ENCODE results near the gene CLIP2. TPM values are rescaled to one million over a fixed set of nuclear protein-coding genes. Genes with fewer than 3 reads are reported as not detected.
A peak's percentile ranks its signal among the peaks of the same experiment; 100 is the strongest.

The CLIP2 gene
- total RNA-seq, 1 donor from 2014 or later, result 24.3 TPM

DNA sequence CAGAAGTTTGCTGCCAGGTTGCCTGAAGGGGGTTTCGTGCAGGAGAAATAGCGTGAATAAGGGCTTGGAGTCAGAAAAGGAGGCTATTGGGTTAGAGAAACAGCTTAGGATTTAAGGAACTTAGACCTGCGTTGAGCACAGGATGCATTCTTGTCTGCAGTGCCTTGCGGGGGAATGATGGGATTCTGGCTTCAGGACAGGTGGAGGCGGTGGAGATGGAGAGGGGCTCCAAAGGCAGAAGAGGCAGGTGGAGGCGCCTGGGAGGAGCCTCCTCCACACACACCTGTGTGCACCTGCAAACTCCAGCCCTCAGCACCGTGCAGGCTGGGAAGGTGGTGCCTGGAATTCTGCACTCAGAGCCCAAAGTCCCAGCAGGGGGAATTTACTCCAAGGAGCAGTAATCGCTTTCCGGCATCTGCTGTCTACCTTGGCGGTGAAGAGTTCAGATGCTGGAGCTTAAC, 1.8 kb downstream of the CLIP2 start:
- no peaks in the 10 kb centered on the region for H3K9me3 ChIP-seq
- no peak for DNase-seq
- TF ChIP-seq, protein P1, sequence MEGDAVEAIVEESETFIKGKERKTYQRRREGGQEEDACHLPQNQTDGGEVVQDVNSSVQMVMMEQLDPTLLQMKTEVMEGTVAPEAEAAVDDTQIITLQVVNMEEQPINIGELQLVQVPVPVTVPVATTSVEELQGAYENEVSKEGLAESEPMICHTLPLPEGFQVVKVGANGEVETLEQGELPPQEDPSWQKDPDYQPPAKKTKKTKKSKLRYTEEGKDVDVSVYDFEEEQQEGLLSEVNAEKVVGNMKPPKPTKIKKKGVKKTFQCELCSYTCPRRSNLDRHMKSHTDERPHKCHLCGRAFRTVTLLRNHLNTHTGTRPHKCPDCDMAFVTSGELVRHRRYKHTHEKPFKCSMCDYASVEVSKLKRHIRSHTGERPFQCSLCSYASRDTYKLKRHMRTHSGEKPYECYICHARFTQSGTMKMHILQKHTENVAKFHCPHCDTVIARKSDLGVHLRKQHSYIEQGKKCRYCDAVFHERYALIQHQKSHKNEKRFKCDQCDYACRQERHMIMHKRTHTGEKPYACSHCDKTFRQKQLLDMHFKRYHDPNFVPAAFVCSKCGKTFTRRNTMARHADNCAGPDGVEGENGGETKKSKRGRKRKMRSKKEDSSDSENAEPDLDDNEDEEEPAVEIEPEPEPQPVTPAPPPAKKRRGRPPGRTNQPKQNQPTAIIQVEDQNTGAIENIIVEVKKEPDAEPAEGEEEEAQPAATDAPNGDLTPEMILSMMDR (IDR thresholded peaks at IDR 0.05), result no peak
- H3K36me3 ChIP-seq, result no peaks in the 10 kb centered on the region
- no peak for ATAC-seq
- intact Hi-C loops (cut with DNase I), result no loop called here
- peaks cover 31% of the 10 kb centered on the region for H3K4me1 ChIP-seq
- no peaks in the 10 kb centered on the region for H3K27me3 ChIP-seq
- peak overlapping the region; percentile 68 for H3K4me3 ChIP-seq
- H3K27ac ChIP-seq, result no peak overlapping the region

DNA sequence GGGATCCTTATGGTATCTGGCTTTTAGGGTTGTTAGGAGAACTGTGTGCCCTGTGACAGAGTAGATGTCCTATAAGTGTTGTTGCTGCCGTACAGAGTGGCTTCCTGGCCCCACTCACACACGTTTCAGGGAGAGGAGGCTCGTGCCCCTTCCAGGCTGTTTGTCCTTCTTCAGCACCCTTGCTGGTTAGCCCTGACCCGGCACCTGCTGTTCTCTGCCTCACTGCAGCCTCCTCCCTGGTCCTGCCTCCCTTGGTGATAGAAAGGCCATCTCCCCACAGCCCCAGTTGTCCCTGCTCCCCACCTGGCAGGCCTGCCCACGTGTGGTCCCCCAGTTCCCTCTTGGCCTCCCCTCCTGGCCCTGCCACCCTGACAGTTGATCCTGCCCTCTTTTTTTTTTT, 2.3 kb downstream of the CLIP2 start:
- DNase-seq (no peak), ATAC-seq (no peak)
- intact Hi-C loops (cut with DNase I), result no loop called here
- TF ChIP-seq, protein P1 (IDR thresholded peaks at IDR 0.05), result no peak
- H3K27ac ChIP-seq, result no peak overlapping the region
- H3K4me1 ChIP-seq, result peaks cover 31% of the 10 kb centered on the region
- H3K9me3 ChIP-seq, result no peaks in the 10 kb centered on the region
- H3K4me3 ChIP-seq, result no peak overlapping the region
- no peaks in the 10 kb centered on the region for H3K27me3 ChIP-seq
- H3K36me3 ChIP-seq, result no peaks in the 10 kb centered on the region

DNA sequence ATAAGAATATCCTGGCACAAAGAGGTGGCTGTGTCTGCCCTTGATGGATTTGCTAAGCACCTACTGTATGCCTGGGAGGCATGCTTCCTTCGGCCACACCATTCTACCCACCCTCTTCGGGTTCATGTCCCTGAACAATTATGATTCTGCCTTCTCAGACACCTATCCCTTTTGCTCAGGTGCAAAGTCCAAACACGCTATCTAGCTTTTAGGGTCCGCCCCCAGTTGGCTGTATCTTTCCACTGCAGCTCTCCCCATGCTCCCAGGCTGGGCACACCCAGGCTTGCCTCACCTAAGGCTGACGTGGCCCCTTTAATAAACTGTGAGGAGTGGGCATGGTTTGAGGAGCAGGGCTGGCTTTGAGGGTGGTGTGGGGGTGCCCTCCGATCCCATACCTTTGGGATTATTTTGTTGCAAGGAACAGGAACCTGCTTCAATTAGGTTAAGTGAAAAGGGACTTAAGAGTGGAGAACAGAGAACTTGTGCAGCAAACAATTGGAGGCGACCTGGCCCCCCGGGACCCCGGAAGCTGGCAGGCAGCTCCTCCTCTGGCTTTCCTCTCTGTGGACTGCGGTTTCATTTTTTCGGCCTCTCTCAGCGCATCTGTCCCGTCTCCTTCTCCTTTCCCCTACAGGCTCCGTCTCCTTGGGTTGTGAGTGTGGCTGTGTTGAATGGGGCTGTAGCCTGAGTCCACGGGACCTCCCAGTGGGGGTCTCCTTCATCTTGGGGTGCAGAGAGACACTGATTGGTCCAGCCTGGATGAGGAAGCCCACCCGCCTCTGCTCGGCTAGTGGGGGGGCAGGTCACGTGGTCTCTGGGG, 3.8 kb downstream of the CLIP2 start:
- Histone ChIP-seq H3K9me3 (no peaks in the 10 kb centered on the region), H3K4me3 (no peak overlapping the region), H3K27ac (no peak overlapping the region), H3K4me1 (peaks cover 30% of the 10 kb centered on the region), H3K36me3 (no peaks in the 10 kb centered on the region), H3K27me3 (no peaks in the 10 kb centered on the region)
- ATAC-seq, result no peak
- no peak for DNase-seq
- TF ChIP-seq, protein P1 (IDR thresholded peaks at IDR 0.05), result no peak
- intact Hi-C loops (cut with DNase I), result no loop called here

DNA sequence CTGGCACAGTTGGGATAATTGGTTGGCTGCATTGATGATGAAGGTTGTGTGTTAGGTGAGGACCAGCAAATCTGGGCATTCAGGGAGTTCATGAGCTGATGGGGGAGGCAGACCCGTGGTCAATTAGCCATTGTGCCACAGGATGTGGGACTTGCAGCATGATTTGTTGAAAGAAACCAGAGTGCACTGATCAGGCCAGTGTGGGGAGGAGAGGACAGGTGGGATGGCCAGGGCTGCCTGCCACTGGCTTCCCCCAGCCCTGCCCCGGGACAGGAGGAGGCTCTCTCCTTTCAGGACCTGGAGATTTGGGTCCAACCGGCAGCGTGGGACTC, 4.3 kb downstream of the CLIP2 start:
- Histone ChIP-seq H3K27ac (peak overlapping the region; percentile 65), H3K9me3 (no peaks in the 10 kb centered on the region), H3K4me3 (no peak overlapping the region), H3K36me3 (no peaks in the 10 kb centered on the region), H3K4me1 (peaks cover 25% of the 10 kb centered on the region), H3K27me3 (no peaks in the 10 kb centered on the region)
- DNase-seq (no peak), ATAC-seq (no peak)
- TF ChIP-seq, protein P1 (IDR thresholded peaks at IDR 0.05), result no peak
- intact Hi-C loops (cut with DNase I), result no loop called here

DNA sequence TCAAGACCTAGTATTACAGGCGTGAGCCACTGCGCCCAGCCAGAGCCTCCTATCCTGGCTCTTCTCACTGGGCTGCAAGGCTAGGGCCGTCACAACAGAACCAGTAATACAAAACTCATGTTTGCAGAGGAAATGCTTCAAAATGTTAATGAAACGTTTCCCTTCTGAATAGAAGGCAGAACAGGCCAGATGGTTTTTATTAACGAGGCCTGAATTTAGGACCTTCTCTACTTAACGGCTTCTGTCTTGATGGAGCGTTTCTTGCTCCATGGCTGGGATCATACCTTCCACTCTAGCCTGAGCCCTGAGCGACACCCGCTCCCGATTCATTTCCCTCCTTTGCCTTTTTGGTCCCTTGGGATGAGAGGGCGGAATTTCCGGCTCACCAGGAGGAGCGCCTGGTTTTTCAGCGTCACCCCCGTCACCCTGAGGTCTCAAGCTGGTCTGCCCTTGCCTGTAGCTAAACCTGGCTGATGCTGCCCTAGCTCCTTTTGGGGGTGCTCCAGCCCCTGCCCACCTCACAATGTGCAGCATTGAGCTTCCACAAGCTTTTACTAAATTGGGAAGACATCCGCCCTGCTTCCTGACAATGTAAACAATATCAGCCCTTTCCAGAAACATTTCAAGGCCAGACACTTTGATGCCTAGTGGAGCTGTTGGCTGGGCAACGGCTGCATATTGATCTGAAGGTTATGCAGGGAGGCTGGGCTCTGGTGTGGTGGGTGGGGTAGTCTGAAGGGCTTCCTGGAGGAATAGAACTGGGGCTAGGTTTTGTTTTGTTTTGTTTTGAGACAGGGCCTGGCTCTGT, 5.2 kb downstream of the CLIP2 start:
- no peak for DNase-seq
- no peak for ATAC-seq
- H3K27ac ChIP-seq, result peak overlapping the region; percentile 65
- TF ChIP-seq, protein P1 (IDR thresholded peaks at IDR 0.05), result no peak
- no peak overlapping the region for H3K4me3 ChIP-seq
- intact Hi-C loops (cut with DNase I), result no loop called here
- no peaks in the 10 kb centered on the region for H3K36me3 ChIP-seq
- peaks cover 20% of the 10 kb centered on the region for H3K4me1 ChIP-seq
- no peaks in the 10 kb centered on the region for H3K27me3 ChIP-seq
- no peaks in the 10 kb centered on the region for H3K9me3 ChIP-seq
